BLaER1 (cell line): Measurements from ENCODE around the gene SPEG.

ENCODE experiments used
- H3K27ac ChIP-seq: shearing (Covaris generic); formaldehyde crosslinking; 2 replicates; pipeline ENCODE4 v1.8.1; 2022
- H3K27me3 ChIP-seq: shearing (Covaris generic); formaldehyde crosslinking; 2 replicates; pipeline ENCODE4 v1.8.1; 2022
- H3K36me3 ChIP-seq: shearing (Covaris generic); formaldehyde crosslinking; 2 replicates; pipeline ENCODE4 v1.8.1; 2022
- H3K4me1 ChIP-seq: shearing (Covaris generic); formaldehyde crosslinking; 2 replicates; pipeline ENCODE4 v1.8.1; 2022
- H3K4me2 ChIP-seq: shearing (Covaris generic); formaldehyde crosslinking; 2 replicates; pipeline ENCODE4 v1.8.1; 2022
- H3K4me3 ChIP-seq: shearing (Covaris generic); formaldehyde crosslinking; 2 replicates; pipeline ENCODE4 v1.8.1; 2022
- H3K9ac ChIP-seq: shearing (Covaris generic); formaldehyde crosslinking; 2 replicates; pipeline ENCODE4 v1.8.1; 2022
- H3K9me3 ChIP-seq: shearing (Covaris generic); formaldehyde crosslinking; 2 replicates; pipeline ENCODE4 v1.8.1; 2022
- H4K20me1 ChIP-seq: shearing (Covaris generic); formaldehyde crosslinking; 2 replicates; pipeline ENCODE4 v1.8.1; 2022
- Cebpa-rat ChIP-seq: shearing (Covaris generic); IDR thresholded peaks from 2 replicates; pipeline ENCODE4 v1.8.1; 2022

SPEG gene

GRCh38 chr2:219422952-219423534 is 11.6 kb upstream of the SPEG start:
- no peak overlapping the region for H3K4me3 ChIP-seq

GRCh38 chr2:219423652-219424377 is 10.8 kb upstream of the SPEG start:
- Histone ChIP-seq H3K36me3 (no peaks in the 10 kb centered on the region), H3K27ac (no peak overlapping the region), H3K27me3 (no peaks in the 10 kb centered on the region), H3K4me2 (no peak overlapping the region), H3K9ac (no peak overlapping the region), H3K9me3 (no peaks in the 10 kb centered on the region), H3K4me1 (no peaks in the 10 kb centered on the region), H3K4me3 (no peak overlapping the region), H4K20me1 (no peaks in the 10 kb centered on the region)
- no peak for TF ChIP-seq Cebpa-rat

More at GRCh38 chr2:219422952-219423534, 11.6 kb upstream of the SPEG start:
- Histone ChIP-seq H3K27me3 (no peaks in the 10 kb centered on the region), H3K36me3 (no peaks in the 10 kb centered on the region), H4K20me1 (no peaks in the 10 kb centered on the region), H3K4me2 (no peak overlapping the region), H3K4me1 (0 out of 2 replicates have a peak, but pooled peaks cover 4% of the 10 kb centered on the region), H3K9me3 (no peaks in the 10 kb centered on the region), H3K9ac (no peak overlapping the region), H3K27ac (no peak overlapping the region)
- no peak for TF ChIP-seq Cebpa-rat

GRCh38 chr2:219425238-219426067 is 9.2 kb upstream of the SPEG start:
- H3K4me3 ChIP-seq, result no peak overlapping the region
- no peaks in the 10 kb centered on the region for H3K4me1 ChIP-seq
- no peaks in the 10 kb centered on the region for H4K20me1 ChIP-seq
- H3K36me3 ChIP-seq, result no peaks in the 10 kb centered on the region
- no peaks in the 10 kb centered on the region for H3K27me3 ChIP-seq
- no peaks in the 10 kb centered on the region for H3K9me3 ChIP-seq
- no peak overlapping the region for H3K27ac ChIP-seq
- TF ChIP-seq Cebpa-rat, result no peak
- H3K9ac ChIP-seq, result no peak overlapping the region
- no peak overlapping the region for H3K4me2 ChIP-seq

GRCh38 chr2:219426068-219426443 is 8.6 kb upstream of the SPEG start:
- no peak overlapping the region for H3K4me2 ChIP-seq
- H3K36me3 ChIP-seq, result no peaks in the 10 kb centered on the region
- H3K27me3 ChIP-seq, result no peaks in the 10 kb centered on the region
- H3K9ac ChIP-seq, result no peak overlapping the region
- no peak for TF ChIP-seq Cebpa-rat
- no peak overlapping the region for H3K27ac ChIP-seq
- H3K4me3 ChIP-seq, result no peak overlapping the region
- no peaks in the 10 kb centered on the region for H3K9me3 ChIP-seq
- H3K4me1 ChIP-seq, result peaks cover 2% of the 10 kb centered on the region
- H4K20me1 ChIP-seq, result no peaks in the 10 kb centered on the region

GRCh38 chr2:219426534-219427136 is 8.0 kb upstream of the SPEG start:
- Histone ChIP-seq H3K9me3 (no peaks in the 10 kb centered on the region), H3K36me3 (no peaks in the 10 kb centered on the region), H3K9ac (no peak overlapping the region), H3K4me2 (no peak overlapping the region), H3K4me1 (peaks cover 7% of the 10 kb centered on the region), H3K4me3 (no peak overlapping the region), H4K20me1 (no peaks in the 10 kb centered on the region), H3K27me3 (no peaks in the 10 kb centered on the region), H3K27ac (no peak overlapping the region)
- no peak for TF ChIP-seq Cebpa-rat

GRCh38 chr2:219428469-219428868 is 6.2 kb upstream of the SPEG start:
- no peaks in the 10 kb centered on the region for H3K9me3 ChIP-seq
- no peaks in the 10 kb centered on the region for H4K20me1 ChIP-seq
- no peak for TF ChIP-seq Cebpa-rat
- no peak overlapping the region for H3K4me2 ChIP-seq
- no peak overlapping the region for H3K27ac ChIP-seq
- H3K4me1 ChIP-seq, result peaks cover 7% of the 10 kb centered on the region
- peaks cover under 1% of the 10 kb centered on the region; the same call in 1 of the 2 replicates for H3K27me3 ChIP-seq
- no peak overlapping the region for H3K9ac ChIP-seq
- H3K36me3 ChIP-seq, result no peaks in the 10 kb centered on the region
- H3K4me3 ChIP-seq, result no peak overlapping the region

- no peak overlapping the region for H3K4me2 ChIP-seq
- no peak overlapping the region for H3K9ac ChIP-seq
- no peak overlapping the region for H3K4me3 ChIP-seq
- peaks cover 7% of the 10 kb centered on the region for H3K4me1 ChIP-seq
- no peaks in the 10 kb centered on the region for H3K36me3 ChIP-seq
- H3K9me3 ChIP-seq, result no peaks in the 10 kb centered on the region
- TF ChIP-seq Cebpa-rat, result no peak
- no peaks in the 10 kb centered on the region for H4K20me1 ChIP-seq
- no peak overlapping the region for H3K27ac ChIP-seq
- peaks cover 17% of the 10 kb centered on the region for H3K27me3 ChIP-seq
Measured at GRCh38 chr2:219429958-219430606, 4.6 kb upstream of the SPEG start.

GRCh38 chr2:219430633-219431615 is 3.7 kb upstream of the SPEG start:
- TF ChIP-seq Cebpa-rat, result no peak
- H3K4me2 ChIP-seq, result no peak overlapping the region
- peaks cover 25% of the 10 kb centered on the region for H3K27me3 ChIP-seq
- no peaks in the 10 kb centered on the region for H3K36me3 ChIP-seq
- H3K4me3 ChIP-seq, result no peak overlapping the region
- H3K9me3 ChIP-seq, result no peaks in the 10 kb centered on the region
- peaks cover 7% of the 10 kb centered on the region for H3K4me1 ChIP-seq
- no peak overlapping the region for H3K27ac ChIP-seq
- H3K9ac ChIP-seq, result no peak overlapping the region
- no peaks in the 10 kb centered on the region for H4K20me1 ChIP-seq
